ENCODE measurements around the gene D2HGDH.
"Not testable (repeated sequence)": the region's sequence is repeated elsewhere in the genome, so short reads cannot be mapped to it uniquely, and the experiment has no call there.

GRCh38 chr2:241759893-241760292, 25.5 kb downstream of the D2HGDH start:
- not testable (repeated sequence) for TF ChIP-seq CTCF, POLR2A (IDR thresholded peaks at IDR 0.05)
